B cell (primary cell): ENCODE data around the gene KRTAP4-4. TPM values are rescaled to one million over a fixed set of nuclear protein-coding genes. Genes with fewer than 3 reads are reported as not detected.

Experiments used
- polyA plus RNA-seq: library from polyadenylated mRNA; depleted of rRNA; stranded (reverse); fragments of >200 nt; gene quantifications from 2 replicates; pipeline ENCODE4 v1.2.3, GENCODE V29; 2012
- small RNA-seq: library from RNA; depleted of rRNA; stranded (forward); fragments of <200 nt; gene quantifications from one replicate; pipeline ENCODE3, GENCODE V24; 2012; ENCODE audit warnings: low replicate concordance, low read depth; ENCODE audit not compliant: insufficient read length
- total RNA-seq, 2 donors: library from RNA; stranded (reverse); fragments of 120-200 nt in 1 of 2; gene quantifications; 1 replicate in 1 of 2; 2 replicates in 1 of 2; pipeline versions ENCODE4 v1.2.3 to v1.2.4, GENCODE V29; 2013 to 2022

Gene KRTAP4-4
- total and polyA plus RNA-seq, 2 donors (not counting 1 experiment from before 2014, with no cell fraction given): not detected

Small RNAs within 50 kb of the gene (small RNA-seq; reads per million reads assigned to genes)
- gene KRTAP4-17P: not detected

Other genes starting within 250 kb of the KRTAP4-4 start
Only the 30 nearest of the 40 such genes appear.
- not detected in 2 replicates for gene KRTAP3-1, start 151.6 kb downstream of the KRTAP4-4 start, total RNA-seq
- not detected in 2 replicates for gene KRTAP3-1, start 151.6 kb downstream of the KRTAP4-4 start, polyA plus RNA-seq
- not detected in 2 replicates for gene KRTAP1-5, start 133.5 kb downstream of the KRTAP4-4 start, total RNA-seq
- not detected in 2 replicates for gene KRTAP1-5, start 133.5 kb downstream of the KRTAP4-4 start, polyA plus RNA-seq
- not detected in 2 replicates for gene KRTAP1-4, start 130.6 kb downstream of the KRTAP4-4 start, total RNA-seq
- not detected in 2 replicates for gene KRTAP1-4, start 130.6 kb downstream of the KRTAP4-4 start, polyA plus RNA-seq
- not detected in 2 replicates for gene KRTAP1-3, start 125.9 kb downstream of the KRTAP4-4 start, total RNA-seq
- gene KRTAP1-3, start 125.9 kb downstream of the KRTAP4-4 start, polyA plus RNA-seq: not detected in 2 replicates
- gene KRTAP1-1, start 119.3 kb downstream of the KRTAP4-4 start, total RNA-seq: not detected in 2 replicates
- not detected in 2 replicates for gene KRTAP1-1, start 119.3 kb downstream of the KRTAP4-4 start, polyA plus RNA-seq
- gene KRTAP2-1, start 113.4 kb downstream of the KRTAP4-4 start, total RNA-seq: not detected in 2 replicates
- not detected in 2 replicates for gene KRTAP2-1, start 113.4 kb downstream of the KRTAP4-4 start, polyA plus RNA-seq
- not detected in 2 replicates for gene KRTAP2-2, start 105.5 kb downstream of the KRTAP4-4 start, total RNA-seq
- gene KRTAP2-2, start 105.5 kb downstream of the KRTAP4-4 start, polyA plus RNA-seq: not detected in 2 replicates
- gene KRTAP2-3, start 100.6 kb downstream of the KRTAP4-4 start, total RNA-seq: not detected in 2 replicates
- not detected in 2 replicates for gene KRTAP2-3, start 100.6 kb downstream of the KRTAP4-4 start, polyA plus RNA-seq
- not detected in 2 replicates for gene KRTAP2-4, start 94.9 kb downstream of the KRTAP4-4 start, total RNA-seq
- not detected in 2 replicates for gene KRTAP2-4, start 94.9 kb downstream of the KRTAP4-4 start, polyA plus RNA-seq
- not detected in 2 replicates for gene KRTAP4-7, start 76.6 kb downstream of the KRTAP4-4 start, total RNA-seq
- gene KRTAP4-7, start 76.6 kb downstream of the KRTAP4-4 start, polyA plus RNA-seq: not detected in 2 replicates
- not detected in 2 replicates for gene KRTAP4-8, start 62.6 kb downstream of the KRTAP4-4 start, total RNA-seq
- gene KRTAP4-8, start 62.6 kb downstream of the KRTAP4-4 start, polyA plus RNA-seq: not detected in 2 replicates
- not detected in 2 replicates for gene KRTAP4-16, start 58.5 kb downstream of the KRTAP4-4 start, total RNA-seq
- gene KRTAP4-16, start 58.5 kb downstream of the KRTAP4-4 start, polyA plus RNA-seq: not detected in 2 replicates
- gene KRTAP4-9, start 55.4 kb downstream of the KRTAP4-4 start, total RNA-seq: not detected in 2 replicates
- not detected in 2 replicates for gene KRTAP4-9, start 55.4 kb downstream of the KRTAP4-4 start, polyA plus RNA-seq
- not detected in 2 replicates for gene KRTAP4-11, start 42.4 kb downstream of the KRTAP4-4 start, total RNA-seq
- gene KRTAP4-11, start 42.4 kb downstream of the KRTAP4-4 start, polyA plus RNA-seq: not detected in 2 replicates
- not detected in 2 replicates for gene KRTAP4-12, start 36.6 kb downstream of the KRTAP4-4 start, total RNA-seq
- 0.12 TPM in 1 of 2 replicates, not detected in the other for gene KRTAP4-12, start 36.6 kb downstream of the KRTAP4-4 start, polyA plus RNA-seq
- not detected in 2 replicates for gene KRTAP4-6, start 20.2 kb downstream of the KRTAP4-4 start, total RNA-seq
- gene KRTAP4-6, start 20.2 kb downstream of the KRTAP4-4 start, polyA plus RNA-seq: not detected in 2 replicates
- not detected in 2 replicates for gene KRTAP4-5, start 10.9 kb downstream of the KRTAP4-4 start, total RNA-seq
- not detected in 2 replicates for gene KRTAP4-5, start 10.9 kb downstream of the KRTAP4-4 start, polyA plus RNA-seq
- gene KRTAP4-3, start 7.5 kb upstream of the KRTAP4-4 start, total RNA-seq: not detected in 2 replicates
- not detected in 2 replicates for gene KRTAP4-3, start 7.5 kb upstream of the KRTAP4-4 start, polyA plus RNA-seq
- gene KRTAP4-2, start 17.5 kb upstream of the KRTAP4-4 start, total RNA-seq: not detected in 2 replicates
- not detected in 2 replicates for gene KRTAP4-2, start 17.5 kb upstream of the KRTAP4-4 start, polyA plus RNA-seq
- not detected in 2 replicates for gene KRTAP4-1, start 24.2 kb upstream of the KRTAP4-4 start, total RNA-seq
- gene KRTAP4-1, start 24.2 kb upstream of the KRTAP4-4 start, polyA plus RNA-seq: not detected in 2 replicates
- gene KRTAP9-1, start 29.1 kb upstream of the KRTAP4-4 start, total RNA-seq: not detected in 2 replicates
- not detected in 2 replicates for gene KRTAP9-1, start 29.1 kb upstream of the KRTAP4-4 start, polyA plus RNA-seq
- not detected in 2 replicates for gene KRTAP9-2, start 65.9 kb upstream of the KRTAP4-4 start, total RNA-seq
- not detected in 2 replicates for gene KRTAP9-2, start 65.9 kb upstream of the KRTAP4-4 start, polyA plus RNA-seq
- not detected in 2 replicates for gene KRTAP9-3, start 71.7 kb upstream of the KRTAP4-4 start, total RNA-seq
- not detected in 2 replicates for gene KRTAP9-3, start 71.7 kb upstream of the KRTAP4-4 start, polyA plus RNA-seq
- not detected in 2 replicates for gene KRTAP9-8, start 77.3 kb upstream of the KRTAP4-4 start, total RNA-seq
- not detected in 2 replicates for gene KRTAP9-8, start 77.3 kb upstream of the KRTAP4-4 start, polyA plus RNA-seq
- not detected in 2 replicates for gene KRTAP9-4, start 88.9 kb upstream of the KRTAP4-4 start, total RNA-seq
- not detected in 2 replicates for gene KRTAP9-4, start 88.9 kb upstream of the KRTAP4-4 start, polyA plus RNA-seq
- not detected in 2 replicates for gene KRTAP9-9, start 94.6 kb upstream of the KRTAP4-4 start, total RNA-seq
- gene KRTAP9-9, start 94.6 kb upstream of the KRTAP4-4 start, polyA plus RNA-seq: not detected in 2 replicates
- not detected in 2 replicates for gene KRTAP9-6, start 104.6 kb upstream of the KRTAP4-4 start, total RNA-seq
- not detected in 2 replicates for gene KRTAP9-6, start 104.6 kb upstream of the KRTAP4-4 start, polyA plus RNA-seq
- gene KRTAP9-7, start 115.0 kb upstream of the KRTAP4-4 start, total RNA-seq: not detected in 2 replicates
- gene KRTAP9-7, start 115.0 kb upstream of the KRTAP4-4 start, polyA plus RNA-seq: not detected in 2 replicates
- gene KRTAP29-1, start 142.1 kb upstream of the KRTAP4-4 start, total RNA-seq: not detected in 2 replicates
- 0.43 TPM in 1 of 2 replicates, not detected in the other for gene KRTAP29-1, start 142.1 kb upstream of the KRTAP4-4 start, polyA plus RNA-seq
- gene KRTAP16-1, start 148.6 kb upstream of the KRTAP4-4 start, total RNA-seq: not detected in 2 replicates
- gene KRTAP16-1, start 148.6 kb upstream of the KRTAP4-4 start, polyA plus RNA-seq: 0.16 and 0.20 TPM in 2 replicates